Lower leg skin (tissue), 3 donors: ENCODE results near the gene TMEM214.

Experiments
- POLR2A ChIP-seq, 2 donors: fragments of 450-650 bp; IDR thresholded peaks; one replicate each; pipeline ENCODE4 v1.6.1; 2016 to 2017; ENCODE audit warnings: antibody characterized with exemption in 2 of 2, mild to moderate bottlenecking in 1 of 2, moderate library complexity in 1 of 2
- TF ChIP-seq, protein P1 (sequence below), 3 donors: fragments of 450-650 bp; IDR thresholded peaks; one replicate each; pipeline ENCODE4 v1.5.1; 2016; ENCODE audit warnings: antibody characterized with exemption in 3 of 3, mild to moderate bottlenecking in 3 of 3, moderate library complexity in 2 of 3

DNA sequence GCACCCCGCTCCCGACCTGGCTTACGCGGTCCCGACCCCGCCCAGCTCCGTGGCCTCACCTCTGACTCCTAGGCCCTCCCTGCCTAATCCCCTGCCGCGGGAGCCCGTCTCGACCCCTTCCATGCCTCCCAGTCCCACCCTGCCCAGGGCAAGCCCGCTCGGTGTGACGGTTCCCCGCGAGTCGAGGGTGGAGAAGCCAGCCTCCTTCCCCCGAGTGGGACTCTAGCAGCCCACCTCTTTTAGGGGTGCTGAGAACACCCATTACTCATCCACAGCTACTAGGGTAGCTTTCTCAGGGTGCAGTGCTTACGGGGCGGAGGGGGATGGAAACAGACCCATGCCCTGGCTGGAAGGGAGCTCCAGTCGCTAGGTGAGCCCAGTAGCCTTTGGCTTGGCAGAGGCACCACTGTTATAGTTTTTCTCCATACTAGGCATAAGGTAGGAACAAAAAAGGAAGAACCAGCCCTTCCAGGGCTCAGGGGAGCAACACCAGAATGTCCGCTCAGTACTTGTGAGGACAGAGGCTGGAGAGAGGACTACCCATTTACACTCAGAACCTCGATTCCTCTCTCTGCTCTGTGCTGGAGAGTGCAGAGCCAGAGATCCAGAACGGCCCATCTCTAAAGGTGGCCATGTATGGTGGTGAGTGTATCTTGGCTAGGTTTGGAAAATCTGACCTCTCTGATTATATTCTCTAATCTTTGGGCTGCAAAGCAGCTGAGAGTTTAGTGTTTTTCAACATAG, 19.3 kb downstream of the TMEM214 start:
- TF ChIP-seq, protein P1, sequence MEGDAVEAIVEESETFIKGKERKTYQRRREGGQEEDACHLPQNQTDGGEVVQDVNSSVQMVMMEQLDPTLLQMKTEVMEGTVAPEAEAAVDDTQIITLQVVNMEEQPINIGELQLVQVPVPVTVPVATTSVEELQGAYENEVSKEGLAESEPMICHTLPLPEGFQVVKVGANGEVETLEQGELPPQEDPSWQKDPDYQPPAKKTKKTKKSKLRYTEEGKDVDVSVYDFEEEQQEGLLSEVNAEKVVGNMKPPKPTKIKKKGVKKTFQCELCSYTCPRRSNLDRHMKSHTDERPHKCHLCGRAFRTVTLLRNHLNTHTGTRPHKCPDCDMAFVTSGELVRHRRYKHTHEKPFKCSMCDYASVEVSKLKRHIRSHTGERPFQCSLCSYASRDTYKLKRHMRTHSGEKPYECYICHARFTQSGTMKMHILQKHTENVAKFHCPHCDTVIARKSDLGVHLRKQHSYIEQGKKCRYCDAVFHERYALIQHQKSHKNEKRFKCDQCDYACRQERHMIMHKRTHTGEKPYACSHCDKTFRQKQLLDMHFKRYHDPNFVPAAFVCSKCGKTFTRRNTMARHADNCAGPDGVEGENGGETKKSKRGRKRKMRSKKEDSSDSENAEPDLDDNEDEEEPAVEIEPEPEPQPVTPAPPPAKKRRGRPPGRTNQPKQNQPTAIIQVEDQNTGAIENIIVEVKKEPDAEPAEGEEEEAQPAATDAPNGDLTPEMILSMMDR (IDR thresholded peaks at IDR 0.05): no peak
- TF ChIP-seq POLR2A (IDR thresholded peaks at IDR 0.05): no peak
